PC-3 (cell line): ENCODE measurements around the gene MYL11.

ENCODE experiments used
- CTCF ChIP-seq: fragments of 300-600 bp; sonication (generic); conservative IDR thresholded peaks from 2 replicates; pipeline ENCODE4 v1.5.1; 2017; ENCODE audit warnings: antibody characterized with exemption, low read depth, mild to moderate bottlenecking, low read length
- EZH2 ChIP-seq: fragments of 300-600 bp; sonication (generic); IDR thresholded peaks from one replicate; pipeline ENCODE4 v1.6.1; 2017; ENCODE audit warnings: antibody characterized with exemption, mild to moderate bottlenecking, low read length; ENCODE audit not compliant: unreplicated experiment
- EZH2phosphoT487 ChIP-seq: fragments of 300-600 bp; sonication (generic); IDR thresholded peaks from 2 replicates; pipeline ENCODE4 v1.6.1; 2018; ENCODE audit warnings: mild to moderate bottlenecking, antibody characterized with exemption, low read length, borderline replicate concordance

GRCh38 chr16:30359871-30360170, 14.8 kb upstream of the MYL11 start:
- TF ChIP-seq CTCF: no peak
- no peak for TF ChIP-seq EZH2
- TF ChIP-seq EZH2phosphoT487: no peak
